ENCODE measurements around the gene PHF20.
"Not testable (repeated sequence)": the region's sequence is repeated elsewhere in the genome, so short reads cannot be mapped to it uniquely, and the experiment has no call there.

PHF20 gene

DNA sequence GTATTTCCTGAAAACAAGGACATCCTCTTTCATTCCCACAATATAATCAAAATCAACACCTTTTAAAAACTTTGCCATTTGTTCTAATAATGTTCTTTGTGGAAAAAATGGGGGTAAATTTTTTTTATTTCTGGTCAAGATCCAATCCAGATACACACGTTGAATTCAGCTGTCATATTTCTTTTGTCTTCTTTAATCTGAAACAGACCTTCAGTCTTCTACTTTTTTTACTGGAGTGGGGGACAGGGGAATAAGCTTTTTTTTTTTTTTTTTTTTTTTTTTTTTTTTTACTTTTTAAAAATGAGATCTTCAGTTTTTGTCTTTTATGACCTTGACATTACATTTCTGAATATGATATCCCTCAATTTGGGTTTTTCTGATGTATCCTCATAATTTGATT is 113.4 kb downstream of the PHF20 start:
- no peak for DNase-seq
- ATAC-seq: no peak

DNA sequence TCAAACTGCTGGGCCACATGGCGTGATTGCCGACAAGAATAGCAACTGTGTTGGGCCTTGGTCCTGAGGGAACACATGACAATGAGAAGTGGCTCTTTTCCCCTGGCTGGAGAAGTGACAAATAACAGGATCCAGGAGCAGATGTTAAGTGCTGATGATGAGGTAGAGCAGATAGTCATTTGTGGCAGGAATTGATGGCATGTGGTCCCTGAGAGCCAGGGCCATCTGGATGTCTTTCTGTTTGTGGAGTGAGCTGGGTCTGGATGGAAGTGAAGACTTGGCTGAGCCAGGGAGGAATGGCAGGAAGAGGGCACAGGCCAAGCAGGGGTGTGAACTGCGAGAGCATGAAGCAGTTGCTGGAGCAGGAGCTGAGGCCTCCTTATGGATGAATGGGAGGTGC is 114.7 kb downstream of the PHF20 start:
- ATAC-seq: no peak
- no peak for DNase-seq

DNA sequence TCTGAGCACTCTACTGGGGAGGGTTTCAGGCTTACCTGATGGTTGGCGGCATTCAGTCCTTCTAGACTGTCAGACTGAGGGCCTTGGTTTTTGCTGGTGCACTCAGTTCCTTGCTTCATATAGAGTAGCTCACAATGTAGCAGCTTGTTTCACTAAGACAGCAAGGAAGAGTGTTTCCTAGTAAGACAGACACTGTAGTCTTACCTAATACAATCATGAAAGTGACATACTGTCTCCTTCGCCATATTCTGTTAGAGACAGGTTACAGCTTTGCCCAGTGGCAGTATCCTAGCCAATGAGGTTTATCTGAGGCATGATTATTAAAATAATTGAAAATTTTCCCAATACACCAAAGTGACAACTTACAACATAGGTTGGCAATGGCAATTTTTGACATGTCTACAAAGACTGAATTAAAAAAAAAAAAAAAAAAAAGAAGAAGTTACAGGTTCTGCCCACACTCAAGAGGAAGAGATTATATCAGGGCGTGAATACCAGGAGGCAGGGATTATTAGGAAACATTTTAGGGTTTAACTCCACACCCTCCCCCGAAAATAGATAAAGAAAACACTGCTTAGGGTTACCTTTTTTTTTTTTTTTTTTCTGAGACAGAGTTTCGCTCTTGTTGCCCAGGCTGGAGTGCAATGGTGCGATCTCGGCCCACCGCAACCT is 115.7 kb downstream of the PHF20 start:
- DNase-seq: no peak
- ATAC-seq: no peak

DNA sequence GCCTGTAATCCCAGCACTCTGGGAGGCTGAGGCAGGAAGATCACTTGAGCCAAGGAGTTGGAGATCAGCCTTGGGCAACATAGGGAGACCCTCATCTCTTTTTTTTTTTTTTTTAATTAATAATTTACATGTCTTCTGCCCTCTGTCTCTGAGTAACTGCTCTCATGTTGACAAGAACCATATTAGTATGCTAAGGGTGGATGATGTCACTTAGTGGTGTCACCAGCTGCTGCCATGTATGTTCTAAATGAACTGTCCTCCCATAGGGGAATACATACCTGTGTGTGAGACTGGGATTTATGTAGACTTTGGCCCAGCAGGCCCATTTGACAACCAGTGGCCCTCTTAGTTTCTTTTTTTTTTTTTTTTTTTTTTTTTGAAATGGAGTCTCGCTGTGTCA is 116.8 kb downstream of the PHF20 start:
- peak; percentile 51 for ATAC-seq
- DNase-seq: no peak

DNA sequence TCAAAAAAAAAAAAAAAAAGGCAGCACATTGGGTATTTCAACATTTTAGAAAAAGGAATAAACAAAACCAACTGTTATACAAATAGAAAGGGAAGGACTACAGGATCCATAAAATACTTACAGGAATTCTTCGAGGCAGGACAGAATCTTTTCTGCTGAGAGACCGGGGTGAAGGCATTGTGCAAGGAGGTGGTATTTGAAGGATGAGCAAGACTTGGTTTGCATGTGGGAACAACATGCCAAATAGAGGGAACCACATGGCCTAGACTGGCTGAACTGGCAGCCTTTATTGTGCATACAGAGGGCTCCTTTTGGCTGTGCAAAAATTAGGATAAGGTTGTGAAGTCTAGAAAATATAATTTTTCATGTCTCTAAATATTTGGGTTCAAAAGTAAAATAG is 119.6 kb downstream of the PHF20 start:
- ATAC-seq: no peak
- no peak for DNase-seq

DNA sequence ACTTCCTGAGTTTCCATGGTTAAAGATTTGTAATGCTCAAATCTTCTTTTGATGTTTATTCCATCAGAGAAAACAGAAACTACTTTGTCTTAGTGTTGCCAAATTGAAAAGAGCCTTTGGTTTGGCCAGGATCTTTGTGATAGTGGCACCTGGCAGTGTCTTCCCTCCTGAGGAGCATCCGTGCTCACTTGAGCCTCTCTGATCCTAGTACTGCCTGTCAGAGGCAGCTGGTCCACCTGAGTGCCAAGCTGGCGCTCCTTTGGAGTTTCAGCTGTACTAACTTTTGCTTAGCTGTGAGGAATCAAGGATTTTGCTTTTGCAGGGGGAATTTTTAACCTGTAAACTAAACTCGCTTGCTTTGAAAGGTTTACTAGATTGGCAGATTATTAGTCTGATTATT is 121.1 kb downstream of the PHF20 start:
- ATAC-seq (no peak), DNase-seq (no peak)

DNA sequence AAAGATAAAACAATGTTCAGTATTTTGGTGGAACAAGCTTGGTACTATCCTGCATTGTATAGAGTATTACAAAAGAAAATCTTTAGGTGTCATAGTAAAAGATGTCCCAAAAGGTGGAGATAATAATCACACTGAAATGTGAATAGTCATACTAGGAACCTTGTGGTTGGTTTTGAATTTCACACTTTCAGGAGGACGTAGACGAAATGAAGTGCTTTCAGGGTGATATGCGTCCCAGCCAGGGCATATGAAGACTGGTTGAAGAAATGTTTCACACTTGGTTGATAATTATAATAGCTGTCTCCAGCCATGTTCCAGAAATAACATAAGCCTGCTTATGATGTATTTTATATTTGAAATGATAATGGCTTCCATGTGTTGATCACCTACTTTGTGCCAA is 122.1 kb downstream of the PHF20 start:
- DNase-seq (no peak), ATAC-seq (peak; percentile 75)

DNA sequence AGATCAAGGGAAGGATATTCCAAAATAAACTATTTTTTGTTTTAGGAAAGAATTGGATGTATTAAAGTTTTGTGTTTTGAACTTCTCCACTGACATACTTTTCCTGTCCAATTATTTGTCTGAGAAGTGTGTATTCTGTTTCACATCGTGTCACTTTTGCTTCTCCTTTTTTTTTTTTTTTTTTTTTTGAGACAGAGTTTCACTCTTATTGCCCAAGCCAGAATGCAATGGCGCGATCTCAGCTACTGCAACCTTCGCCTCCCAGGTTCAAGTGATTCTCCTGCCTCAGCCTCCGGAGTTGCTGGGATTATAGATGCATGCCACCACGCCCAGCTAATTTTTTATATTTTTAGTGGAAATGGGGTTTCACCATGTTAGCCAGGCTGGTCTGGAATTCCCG is 123.7 kb downstream of the PHF20 start:
- ATAC-seq, DNase-seq: not testable (repeated sequence)

DNA sequence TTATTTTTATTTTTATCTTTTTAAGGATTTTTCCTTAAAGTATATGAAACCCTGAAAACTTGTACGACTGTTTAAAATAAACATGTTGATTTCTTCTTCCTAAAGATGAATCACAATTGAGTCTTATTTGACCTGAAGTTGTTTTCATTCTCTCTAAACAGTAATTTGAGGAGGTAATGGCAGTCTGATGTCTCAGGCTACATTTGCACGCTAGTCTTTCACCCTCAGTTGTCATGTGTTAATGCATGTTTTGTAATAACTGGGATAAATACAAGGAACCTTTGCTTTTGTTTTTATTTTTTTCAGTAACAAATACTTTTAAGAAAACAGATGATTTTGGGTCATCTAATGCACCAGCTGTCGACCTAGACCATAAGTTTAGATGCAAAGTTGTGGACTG is 127.2 kb downstream of the PHF20 start:
- ATAC-seq (no peak), DNase-seq (no peak)

DNA sequence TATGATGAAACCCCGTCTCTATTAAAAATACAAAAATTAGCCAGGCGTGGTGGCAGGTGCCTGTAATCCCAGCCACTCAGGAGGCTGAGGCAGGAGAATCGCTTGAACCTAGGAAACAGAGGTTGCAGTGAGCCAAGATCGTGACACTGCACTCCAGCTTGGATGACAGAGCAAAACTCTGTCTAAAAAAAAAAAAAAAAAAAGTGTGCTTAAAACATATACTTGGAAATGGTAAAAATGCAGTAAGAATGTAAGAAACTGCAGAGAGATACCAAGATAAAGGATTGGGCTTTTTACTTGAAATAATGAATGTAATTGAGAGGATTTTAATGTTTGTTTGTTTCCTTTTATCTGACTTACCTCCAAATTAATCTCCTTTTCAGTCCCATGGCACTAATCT is 129.4 kb downstream of the PHF20 start:
- not testable (repeated sequence) for DNase-seq, ATAC-seq

DNA sequence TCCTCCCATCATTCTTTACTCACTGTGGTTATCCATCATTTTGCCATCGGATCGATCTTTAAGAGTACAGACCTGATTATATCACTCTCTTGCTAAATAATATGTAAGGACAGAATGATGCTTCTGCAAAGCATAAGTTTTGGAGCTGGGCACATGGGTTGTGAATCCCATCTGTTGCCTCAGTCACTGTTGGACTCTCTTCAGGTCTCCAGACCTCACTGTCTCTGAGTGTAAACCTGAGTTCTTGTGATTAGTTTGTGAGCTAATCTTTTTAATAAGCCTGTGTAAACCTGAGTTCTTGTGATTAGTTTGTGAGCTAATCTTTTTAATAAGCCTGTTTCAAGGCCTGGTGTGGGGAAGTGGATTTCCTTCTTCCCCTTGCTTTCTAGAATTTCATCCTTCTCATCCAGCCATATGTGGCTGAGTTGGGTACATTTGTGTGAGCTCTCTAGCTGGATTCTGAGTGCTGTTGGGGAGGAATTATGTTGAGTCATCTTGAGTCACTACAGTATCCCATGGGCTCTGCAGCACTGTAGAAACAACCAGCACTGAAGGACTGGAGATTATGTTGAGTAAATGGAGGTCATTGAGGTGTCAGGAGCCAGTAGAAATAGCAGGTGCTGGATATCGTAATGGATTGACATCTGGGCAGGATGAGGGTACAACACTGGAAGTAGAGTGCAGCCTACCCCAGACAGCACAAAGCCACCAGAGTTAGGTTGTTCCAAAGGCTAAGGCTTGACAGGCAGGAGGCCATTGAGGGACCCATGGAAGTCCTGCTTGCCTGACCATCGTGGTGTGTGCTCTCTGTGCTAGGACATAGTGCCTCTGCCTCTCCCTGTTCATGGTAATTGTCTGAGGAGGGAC is 130.1 kb downstream of the PHF20 start:
- ATAC-seq (no peak), DNase-seq (no peak)

DNA sequence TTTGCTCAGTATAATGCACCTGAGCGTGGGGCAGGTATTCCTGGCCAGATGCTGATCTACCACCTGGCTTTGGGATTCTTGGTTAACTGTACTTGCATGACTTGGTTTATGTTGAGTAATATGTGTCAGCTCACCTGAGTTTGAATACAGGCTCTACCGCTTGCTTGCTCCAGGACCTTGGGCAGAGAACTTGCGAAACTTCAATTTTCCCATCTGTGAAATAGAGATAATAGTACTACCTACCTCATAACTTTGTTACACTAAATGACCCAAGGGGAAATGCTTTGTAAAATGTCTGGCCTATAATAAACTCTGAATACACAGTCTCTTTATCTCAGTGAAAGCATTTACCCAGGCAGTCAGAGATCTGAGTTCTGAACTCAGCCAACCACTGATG is 130.7 kb downstream of the PHF20 start:
- no peak for DNase-seq
- no peak for ATAC-seq

DNA sequence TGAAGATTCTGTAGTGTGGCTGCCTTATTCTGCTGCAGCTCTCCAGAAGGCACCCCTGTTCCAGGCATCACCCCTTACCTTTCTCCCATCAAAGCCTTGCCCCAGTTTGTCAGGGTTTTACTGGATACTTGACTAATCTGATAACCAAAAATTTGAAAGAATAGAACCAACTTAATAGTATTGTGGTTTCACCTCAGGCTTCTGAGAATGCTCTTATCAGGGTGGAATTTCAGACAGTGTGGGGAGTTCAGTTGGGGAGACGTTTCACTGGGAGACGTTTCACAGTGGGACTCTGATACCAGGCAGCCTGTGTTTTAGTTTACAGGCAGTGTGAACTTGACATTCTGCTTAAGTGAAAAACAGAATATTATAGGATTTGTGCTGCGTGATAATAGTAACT is 132.0 kb downstream of the PHF20 start:
- no peak for ATAC-seq
- no peak for DNase-seq

DNA sequence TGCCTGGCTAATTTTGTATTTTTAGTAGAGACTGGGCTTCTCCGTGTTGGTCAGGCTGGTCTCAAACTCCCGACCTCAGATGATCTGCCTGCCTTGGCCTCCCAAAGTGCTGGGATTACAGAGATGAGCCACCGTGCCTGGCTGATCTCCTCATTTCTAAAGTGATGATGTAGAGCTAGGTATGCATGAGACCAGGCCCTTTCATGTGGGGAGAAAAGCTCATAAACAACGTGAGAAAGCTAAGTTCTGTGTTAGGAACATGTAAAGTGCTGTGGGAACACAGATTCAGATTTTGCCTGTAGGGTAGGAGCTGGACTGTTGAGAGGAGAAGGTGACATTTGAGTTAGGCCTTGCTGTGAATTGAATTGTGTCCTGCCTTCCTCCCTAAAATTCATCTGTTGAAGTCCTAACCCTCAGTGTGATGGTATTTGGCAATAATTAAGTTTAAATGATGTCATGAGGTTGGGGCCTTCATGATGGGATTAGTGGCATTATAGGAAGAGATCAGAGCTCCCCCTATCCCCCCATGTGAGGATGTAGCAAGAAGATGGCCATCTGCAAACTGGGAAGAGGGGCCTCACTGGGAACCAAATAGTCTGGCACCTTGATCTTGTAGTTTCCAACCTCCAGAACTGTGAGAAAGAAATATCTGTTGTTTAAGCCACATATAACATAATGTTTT is 133.3 kb downstream of the PHF20 start:
- ATAC-seq (no peak), DNase-seq (no peak)

DNA sequence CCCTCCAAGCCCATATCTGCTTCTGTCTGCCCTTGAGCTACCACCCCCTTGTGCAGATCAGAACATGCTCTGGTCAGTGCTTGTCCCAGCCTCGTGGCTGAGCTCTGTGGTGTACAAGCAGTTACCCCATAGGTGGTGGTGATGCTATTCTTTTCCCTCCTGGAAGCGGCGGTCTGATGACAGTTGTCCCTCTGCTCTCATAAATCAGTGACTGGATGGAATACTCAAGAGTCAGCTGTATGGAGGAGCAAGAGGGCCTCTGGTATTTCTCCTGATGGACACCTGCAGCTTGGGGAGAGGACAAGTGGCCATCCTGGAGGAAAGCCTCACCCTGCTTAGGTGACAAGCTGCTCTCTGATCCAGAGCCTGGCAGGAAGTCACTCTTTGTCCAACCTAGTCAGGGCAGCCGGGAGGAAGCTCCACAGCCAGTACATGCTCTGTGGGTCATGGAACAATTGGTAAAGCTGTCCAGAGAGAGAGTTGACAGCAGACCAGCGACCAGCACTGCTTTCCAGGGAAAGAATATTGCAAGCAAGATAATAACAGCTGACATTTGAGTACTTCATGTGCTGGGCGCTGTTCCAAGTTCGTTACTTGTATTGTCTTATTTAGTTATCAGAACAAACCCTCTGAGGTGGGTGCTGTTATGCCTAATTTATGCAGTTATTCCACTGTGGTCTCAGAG is 135.3 kb downstream of the PHF20 start:
- no peak for ATAC-seq
- no peak for DNase-seq

DNA sequence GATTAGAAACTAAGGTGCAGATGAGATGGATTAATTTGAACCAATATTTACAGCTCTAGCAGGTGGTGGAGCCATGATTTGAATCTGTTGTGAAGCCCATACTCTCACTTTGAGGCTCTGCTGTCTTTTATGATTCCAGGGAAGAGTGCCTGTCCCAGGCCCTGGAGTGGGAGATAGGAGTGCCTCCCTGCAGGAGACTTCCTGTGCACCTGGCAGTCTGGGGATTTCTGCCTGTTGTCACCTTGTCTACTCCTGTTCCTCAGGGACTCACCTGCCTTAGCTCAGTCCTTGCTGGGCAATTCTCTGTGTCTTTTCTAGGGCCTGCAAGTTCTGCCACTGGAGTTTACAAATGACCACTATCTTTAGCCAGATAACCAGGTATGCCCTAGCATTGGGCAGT is 136.2 kb downstream of the PHF20 start:
- ATAC-seq: no peak

DNA sequence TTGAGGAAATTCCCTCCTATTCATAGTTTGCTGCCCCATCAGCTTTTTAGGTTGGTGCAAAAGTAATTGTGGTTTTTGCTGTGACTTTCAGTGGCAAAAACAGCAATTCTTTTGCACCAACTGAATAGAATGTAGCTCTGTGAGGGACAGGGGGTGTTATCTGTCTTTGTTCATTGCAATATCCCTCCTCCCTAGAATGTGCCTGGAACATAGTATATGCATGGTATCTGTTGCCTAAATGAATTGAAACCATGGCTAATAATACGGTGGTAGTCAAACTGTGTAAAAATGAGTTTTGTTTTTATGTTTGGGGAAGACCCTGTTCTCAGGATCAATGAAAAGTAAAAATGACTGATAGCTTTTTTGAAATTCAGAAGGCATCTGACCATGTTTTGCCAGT is 137.4 kb downstream of the PHF20 start:
- ATAC-seq: peak; percentile 80

More for the DNA sequence above, 136.2 kb downstream of the PHF20 start:
- DNase-seq: no peak

DNA sequence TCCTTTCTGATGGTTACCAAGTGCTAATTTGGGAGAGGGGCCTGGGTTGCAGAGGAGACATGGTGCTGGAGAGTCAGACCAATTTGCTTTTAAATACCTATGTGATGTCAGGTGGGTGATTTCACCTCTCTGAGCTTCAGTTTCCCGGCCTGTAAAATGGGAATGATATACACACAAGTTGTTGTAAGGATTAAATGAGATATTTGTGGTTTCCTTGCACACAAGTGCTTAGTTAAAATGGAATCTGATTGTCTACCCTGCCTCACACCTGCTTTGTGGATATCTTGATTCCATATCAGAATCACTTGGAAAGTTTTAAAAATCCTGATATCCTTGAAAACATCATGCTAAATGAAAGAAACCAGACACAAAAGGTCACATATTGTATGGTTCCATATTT is 138.0 kb downstream of the PHF20 start:
- DNase-seq (no peak), ATAC-seq (no peak)

More for the DNA sequence above, 137.4 kb downstream of the PHF20 start:
- DNase-seq: no peak

DNA sequence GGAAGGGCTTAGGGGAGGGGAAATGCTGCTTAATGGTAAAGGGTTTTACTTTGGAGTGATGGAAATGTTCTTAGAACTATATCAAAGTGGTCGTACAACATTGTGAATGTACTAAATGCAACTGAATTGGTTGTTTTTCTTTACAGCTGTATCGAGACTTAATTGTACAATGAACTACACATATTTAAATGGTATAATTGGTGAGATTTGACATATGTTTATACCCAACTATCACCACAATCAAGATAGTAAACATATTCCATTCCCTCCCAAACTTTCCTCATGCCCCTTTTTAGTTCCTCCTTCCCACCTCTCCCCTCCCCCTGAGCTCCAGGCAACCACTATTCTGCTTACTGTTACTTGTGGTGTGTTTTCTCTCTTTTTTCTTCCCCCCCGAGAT is 138.4 kb downstream of the PHF20 start:
- DNase-seq (no peak), ATAC-seq (no peak)

DNA sequence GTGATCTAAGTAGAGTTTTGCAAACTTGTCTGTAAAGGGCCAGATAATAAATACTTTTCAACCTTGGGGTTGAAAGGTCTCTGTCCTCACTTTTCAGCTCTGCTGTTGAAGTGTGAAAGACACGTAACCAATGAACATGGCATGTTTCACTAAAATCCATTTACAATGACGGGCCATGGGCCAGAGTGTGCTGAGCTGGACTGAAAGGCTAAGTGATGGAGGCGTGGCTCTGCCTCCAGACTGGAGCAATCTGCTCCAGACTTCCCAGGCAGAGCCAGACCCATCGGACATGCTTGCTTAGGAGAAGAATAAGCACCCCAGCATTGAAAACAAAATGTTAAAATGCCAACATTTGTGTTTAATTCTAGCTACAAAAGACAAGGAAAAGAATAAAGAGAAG is 141.1 kb downstream of the PHF20 start:
- ATAC-seq (no peak), DNase-seq (no peak)

DNA sequence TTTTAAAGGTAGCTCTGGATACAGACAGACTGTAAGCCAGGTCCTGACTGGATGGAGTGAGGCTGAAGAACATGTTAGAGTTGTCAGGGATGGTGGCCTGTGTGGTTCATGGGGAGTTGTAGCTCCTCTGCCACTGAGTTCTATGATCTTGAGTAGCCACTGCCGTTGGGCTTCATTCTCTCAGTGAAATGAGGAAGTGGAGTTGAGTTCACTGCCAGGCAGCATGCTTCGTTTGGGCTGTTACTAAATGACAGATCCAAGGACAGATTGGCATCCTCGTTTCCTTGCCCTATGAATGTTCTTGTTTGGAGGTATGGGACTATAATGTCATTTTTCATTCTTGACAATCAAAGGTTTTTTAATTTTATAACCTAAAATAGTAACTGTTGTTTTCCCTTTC is 145.3 kb downstream of the PHF20 start:
- DNase-seq (no peak), ATAC-seq (no peak)

DNA sequence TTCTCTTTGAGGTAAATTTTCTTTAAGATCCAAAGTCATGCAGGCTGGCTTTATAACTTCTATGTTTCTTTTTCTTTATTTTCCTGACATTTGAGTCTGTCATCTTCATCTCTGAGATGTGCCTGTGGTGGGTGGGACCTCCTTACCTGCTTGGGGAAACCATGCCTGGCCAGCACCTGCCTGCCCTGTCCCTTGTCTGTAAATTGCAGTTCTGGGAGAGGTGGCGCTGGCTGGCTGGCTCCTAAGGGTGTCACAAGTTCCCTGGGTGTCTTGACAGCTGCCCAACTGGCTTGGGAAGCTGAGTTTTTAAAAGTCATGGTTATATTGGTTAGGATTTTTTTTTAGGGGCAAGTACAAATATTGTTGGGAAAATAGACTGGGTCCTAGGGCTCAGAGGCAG is 146.2 kb downstream of the PHF20 start:
- DNase-seq (no peak), ATAC-seq (no peak)

DNA sequence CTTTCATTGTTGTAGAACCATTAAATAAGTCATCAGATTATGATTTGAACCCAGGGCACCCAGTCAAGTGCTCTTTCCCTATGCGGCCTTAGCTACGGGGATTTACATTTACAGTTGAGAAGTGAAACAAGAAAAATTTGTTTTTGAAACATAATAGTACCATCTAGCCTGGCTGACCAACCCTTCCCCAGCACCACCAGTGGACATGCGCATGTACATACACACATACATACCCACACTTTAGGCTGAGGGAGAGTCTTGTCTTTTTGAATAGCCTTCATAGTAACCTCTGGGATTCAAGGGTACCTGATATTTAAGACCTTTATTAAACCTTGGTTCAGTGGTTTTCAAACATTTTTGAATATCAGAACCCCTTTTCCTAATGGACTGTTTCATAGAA is 148.7 kb downstream of the PHF20 start:
- no peak for DNase-seq
- no peak for ATAC-seq
